Immature natural killer cell (primary cell): ENCODE data around the gene RPS6KB2. TPM values are rescaled to one million over a fixed set of nuclear protein-coding genes. Genes with fewer than 3 reads are reported as not detected.
"Not testable (repeated sequence)": the region's sequence is repeated elsewhere in the genome, so short reads cannot be mapped to it uniquely, and the experiment has no call there.

Experiments used
- DNase-seq, 3 donors: peaks; one replicate each; pipeline ENCODE4 v3.0.0; 2022; ENCODE audit warnings: mixed read lengths in 1 of 3
- H3K27ac Mint-ChIP-seq, 6 donors: one replicate each; pipeline ENCODE4 v1.8.0; 2020; ENCODE audit warnings: mixed read lengths in 6 of 6, mild to moderate bottlenecking in 5 of 6, inconsistent platforms in 4 of 6, moderate library complexity in 3 of 6
- H3K27me3 Mint-ChIP-seq, 3 donors: one replicate each; pipeline ENCODE4 v1.8.0; 2020 to 2021; ENCODE audit warnings: low read depth in 3 of 3, mild to moderate bottlenecking in 3 of 3, mixed read lengths in 3 of 3, moderate library complexity in 3 of 3, inconsistent platforms in 1 of 3
- H3K36me3 Mint-ChIP-seq, 3 donors: one replicate each; pipeline ENCODE4 v1.8.0; 2020; ENCODE audit warnings: mixed read lengths in 3 of 3, inconsistent platforms in 2 of 3, mild to moderate bottlenecking in 2 of 3
- H3K4me1 Mint-ChIP-seq, 2 donors: one replicate each; pipeline ENCODE4 v1.8.0; 2020; ENCODE audit warnings: inconsistent platforms in 2 of 2, mild to moderate bottlenecking in 2 of 2, mixed read lengths in 2 of 2, moderate library complexity in 1 of 2
- H3K4me3 Mint-ChIP-seq, 5 donors: one replicate each; pipeline ENCODE4 v1.8.0; 2020; ENCODE audit warnings: mild to moderate bottlenecking in 5 of 5, mixed read lengths in 5 of 5, inconsistent platforms in 3 of 5, moderate library complexity in 3 of 5
- H3K9me3 Mint-ChIP-seq, 6 donors: one replicate each; pipeline ENCODE4 v1.8.0; 2020; ENCODE audit warnings: mild to moderate bottlenecking in 6 of 6, mixed read lengths in 6 of 6, inconsistent platforms in 4 of 6, moderate library complexity in 3 of 6
- polyA plus RNA-seq, 3 donors: library from polyadenylated mRNA; unstranded; fragments of 300-500 nt; fragmentation: Illumina TruSeq; gene quantifications; one replicate each; pipeline ENCODE4 v1.2.3, GENCODE V29; 2021

RPS6KB2 gene
- polyA plus RNA-seq, 3 donors from 2014 or later: 71.5 to 96.5 (median 74.9) TPM

GRCh38 chr11:67419325-67420049 is 8.8 kb upstream of the RPS6KB2 start:
- H3K27ac Mint-ChIP-seq: peak overlapping the region; percentile 76 to 86 (median 85)
- no peaks in the 10 kb centered on the region for H3K36me3 Mint-ChIP-seq
- peaks cover 57 to 61% of the 10 kb centered on the region in 2 donors for H3K4me1 Mint-ChIP-seq
- DNase-seq: no peak
- peaks cover 0 to 10% (median 1%) of the 10 kb centered on the region in 3 donors for H3K27me3 Mint-ChIP-seq
- H3K9me3 Mint-ChIP-seq: no peaks in the 10 kb centered on the region
- peak overlapping the region; percentile 71 to 82 (median 77) for H3K4me3 Mint-ChIP-seq

GRCh38 chr11:67420147-67420645 is 8.1 kb upstream of the RPS6KB2 start:
- Mint-ChIP-seq H3K9me3 (no peaks in the 10 kb centered on the region), H3K4me3 (peak overlapping the region; percentile 71 to 82 (median 77)), H3K27ac (peak overlapping the region; percentile 76 to 86 (median 84)), H3K4me1 (peaks cover 55 to 61% of the 10 kb centered on the region in 2 donors), H3K36me3 (no peaks in the 10 kb centered on the region), H3K27me3 (peaks cover 0 to 8% (median under 1%) of the 10 kb centered on the region in 3 donors)
- DNase-seq: no peak

- peak overlapping the region; percentile 66 to 91 (median 88) for H3K27ac Mint-ChIP-seq
- peak overlapping the region; percentile 75 to 82 (median 77) for H3K4me3 Mint-ChIP-seq
- H3K4me1 Mint-ChIP-seq: peaks cover 55 to 60% of the 10 kb centered on the region in 2 donors
- no peaks in the 10 kb centered on the region for H3K9me3 Mint-ChIP-seq
- DNase-seq: peak; percentile 98
- H3K27me3 Mint-ChIP-seq: peaks cover 0 to 8% (median 0%) of the 10 kb centered on the region in 3 donors
- H3K36me3 Mint-ChIP-seq: no peaks in the 10 kb centered on the region
Observed at GRCh38 chr11:67420646-67421429, 7.5 kb upstream of the RPS6KB2 start.

- H3K27ac Mint-ChIP-seq: peak overlapping the region; percentile 66 to 91 (median 88)
- H3K9me3 Mint-ChIP-seq: no peaks in the 10 kb centered on the region
- H3K36me3 Mint-ChIP-seq: no peaks in the 10 kb centered on the region
- no peak for DNase-seq
- H3K4me3 Mint-ChIP-seq: peak overlapping the region; percentile 58 to 77 (median 70)
- H3K27me3 Mint-ChIP-seq: peaks cover 0 to 13% (median 0%) of the 10 kb centered on the region in 3 donors
- peaks cover 48 to 53% of the 10 kb centered on the region in 2 donors for H3K4me1 Mint-ChIP-seq
Observed at GRCh38 chr11:67421430-67422031, 6.8 kb upstream of the RPS6KB2 start.

DNA sequence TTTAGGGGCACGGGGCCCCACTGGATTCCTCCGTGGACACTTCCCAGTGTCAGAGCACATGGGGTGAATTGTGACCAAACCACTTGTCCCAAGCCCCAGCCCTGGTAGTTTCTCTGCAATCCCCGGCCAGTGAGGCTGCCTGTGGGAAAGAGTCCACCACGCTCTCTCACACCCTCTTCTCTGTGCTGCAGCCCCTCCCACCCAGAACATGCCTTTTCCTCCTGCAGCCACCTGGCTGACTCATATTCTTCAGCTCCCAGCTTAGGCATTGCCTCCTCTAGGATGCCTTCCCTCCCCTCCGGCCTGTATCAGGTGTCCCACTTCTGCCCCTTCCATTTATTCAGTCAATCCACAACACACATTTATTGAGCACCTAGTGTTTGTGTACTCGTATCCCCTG is 5.4 kb upstream of the RPS6KB2 start:
- no peak for DNase-seq
- no peaks in the 10 kb centered on the region for H3K9me3 Mint-ChIP-seq
- no peaks in the 10 kb centered on the region for H3K36me3 Mint-ChIP-seq
- H3K4me1 Mint-ChIP-seq: peaks cover 48% of the 10 kb centered on the region in 2 donors
- H3K27me3 Mint-ChIP-seq: peaks cover 0 to 15% (median 3%) of the 10 kb centered on the region in 3 donors
- H3K27ac Mint-ChIP-seq: peak overlapping the region in 2 of 6 donors; percentile 44 to 62
- no peak overlapping the region for H3K4me3 Mint-ChIP-seq

- H3K36me3 Mint-ChIP-seq: no peaks in the 10 kb centered on the region
- peaks cover 46 to 47% of the 10 kb centered on the region in 2 donors for H3K4me1 Mint-ChIP-seq
- no peak overlapping the region for H3K27ac Mint-ChIP-seq
- no peak for DNase-seq
- H3K27me3 Mint-ChIP-seq: peaks cover 5 to 21% (median 5%) of the 10 kb centered on the region in 3 donors
- H3K9me3 Mint-ChIP-seq: no peaks in the 10 kb centered on the region
- no peak overlapping the region for H3K4me3 Mint-ChIP-seq
Observed at GRCh38 chr11:67423466-67423865, 4.8 kb upstream of the RPS6KB2 start.

GRCh38 chr11:67423891-67424613 is 4.2 kb upstream of the RPS6KB2 start:
- Mint-ChIP-seq H3K9me3 (no peaks in the 10 kb centered on the region), H3K27ac (no peak overlapping the region), H3K4me1 (peaks cover 45 to 46% of the 10 kb centered on the region in 2 donors), H3K36me3 (no peaks in the 10 kb centered on the region), H3K4me3 (no peak overlapping the region), H3K27me3 (peaks cover 5 to 19% (median 10%) of the 10 kb centered on the region in 3 donors)
- DNase-seq: no peak

DNA sequence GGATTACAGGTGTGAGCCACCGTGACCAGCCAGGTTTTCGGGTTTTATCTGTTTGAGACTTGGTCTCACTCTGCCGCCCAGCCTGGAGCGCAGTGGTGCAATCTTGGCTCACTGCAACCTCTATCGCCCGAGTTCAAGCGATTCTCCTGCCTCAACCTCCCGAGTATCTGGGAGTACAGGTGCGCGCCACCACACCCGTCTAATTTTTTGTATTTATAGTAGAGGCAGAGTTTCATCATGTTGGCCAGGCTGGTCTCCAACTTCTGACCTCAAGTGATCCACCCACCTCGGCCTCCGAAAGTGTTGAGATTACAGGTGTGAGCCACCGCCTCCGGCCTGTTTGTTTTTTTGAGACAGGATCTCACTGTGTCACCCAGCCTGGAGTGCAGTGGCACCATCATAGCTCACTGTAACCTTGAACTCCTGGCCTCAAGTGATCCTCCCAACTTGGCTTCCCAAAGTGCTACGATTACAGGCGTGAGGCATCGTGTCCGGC is 882 bp upstream of the RPS6KB2 start:
- Mint-ChIP-seq H3K4me1 (peaks cover 47 to 48% of the 10 kb centered on the region in 2 donors), H3K4me3 (peak overlapping the region; percentile 95 to 99 (median 99)), H3K27me3 (peaks cover 9 to 15% (median 12%) of the 10 kb centered on the region in 3 donors), H3K27ac (peak overlapping the region; percentile 92 to 98 (median 96))
- not testable (repeated sequence) for H3K36me3 Mint-ChIP-seq, DNase-seq, H3K9me3 Mint-ChIP-seq

DNA sequence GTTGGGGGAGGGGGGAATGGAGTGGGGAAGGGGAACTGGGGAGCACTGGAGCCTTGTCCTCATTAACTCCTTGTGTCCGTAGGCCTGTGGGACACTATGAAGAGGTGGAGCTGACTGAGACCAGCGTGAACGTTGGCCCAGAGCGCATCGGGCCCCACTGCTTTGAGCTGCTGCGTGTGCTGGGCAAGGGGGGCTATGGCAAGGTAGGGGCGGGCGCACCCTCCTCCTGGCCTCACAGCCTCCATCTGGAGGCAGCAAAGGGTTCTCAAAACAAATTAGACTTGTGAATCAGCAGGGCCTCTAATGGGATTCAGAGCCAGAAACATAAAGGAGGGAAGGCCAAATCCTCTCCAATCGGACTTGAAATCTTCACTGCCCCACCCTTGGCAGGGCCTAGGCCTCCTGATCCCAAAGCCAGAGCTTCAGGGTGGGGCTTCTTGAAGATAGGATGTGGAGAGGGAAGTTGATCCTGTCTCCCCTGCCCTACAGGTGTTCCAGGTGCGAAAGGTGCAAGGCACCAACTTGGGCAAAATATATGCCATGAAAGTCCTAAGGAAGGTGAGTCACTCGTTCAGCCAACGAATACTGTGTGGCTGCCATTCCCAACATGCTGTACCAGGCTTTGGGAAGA is 859 bp downstream of the RPS6KB2 start:
- Mint-ChIP-seq H3K27ac (peak overlapping the region; percentile 92 to 98 (median 96)), H3K9me3 (no peaks in the 10 kb centered on the region), H3K36me3 (peaks cover 5 to 7% (median 7%) of the 10 kb centered on the region in 3 donors), H3K4me3 (peak overlapping the region; percentile 95 to 99 (median 99)), H3K4me1 (peaks cover 56 to 58% of the 10 kb centered on the region in 2 donors), H3K27me3 (peaks cover 10 to 21% (median 15%) of the 10 kb centered on the region in 3 donors)
- no peak for DNase-seq

GRCh38 chr11:67429722-67430121 is 1.4 kb downstream of the RPS6KB2 start:
- H3K27ac Mint-ChIP-seq: peak overlapping the region in 4 of 6 donors; percentile 28 to 73 (median 55)
- peaks cover 55 to 63% of the 10 kb centered on the region in 2 donors for H3K4me1 Mint-ChIP-seq
- no peaks in the 10 kb centered on the region for H3K9me3 Mint-ChIP-seq
- DNase-seq: no peak
- peaks cover 5 to 7% (median 7%) of the 10 kb centered on the region in 3 donors for H3K36me3 Mint-ChIP-seq
- peak overlapping the region in 4 of 5 donors; percentile 29 to 99 (median 97) for H3K4me3 Mint-ChIP-seq
- H3K27me3 Mint-ChIP-seq: peaks cover 10 to 21% (median 15%) of the 10 kb centered on the region in 3 donors

- no peaks in the 10 kb centered on the region for H3K9me3 Mint-ChIP-seq
- peaks cover 5 to 13% (median 9%) of the 10 kb centered on the region in 3 donors for H3K36me3 Mint-ChIP-seq
- peaks cover 10 to 24% (median 22%) of the 10 kb centered on the region in 3 donors for H3K27me3 Mint-ChIP-seq
- peaks cover 61 to 74% of the 10 kb centered on the region in 2 donors for H3K4me1 Mint-ChIP-seq
- H3K27ac Mint-ChIP-seq: peak overlapping the region; percentile 62 to 97 (median 90)
- peak overlapping the region; percentile 3 to 60 (median 46) for H3K4me3 Mint-ChIP-seq
- DNase-seq: no peak
Observed at GRCh38 chr11:67431346-67432249, 3.3 kb downstream of the RPS6KB2 start.
